ENCODE results near the gene WDR12. TPM values are rescaled to one million over a fixed set of nuclear protein-coding genes. Genes with fewer than 3 reads are reported as not detected.

Gene WDR12
- total and polyA plus RNA-seq, 9 of the 15 experiments (the other 6 are each of a cell fraction or from before 2014, with no cell fraction given), result 109 to 554 (median 174) TPM

- TF ChIP-seq KLF16 (IDR thresholded peaks at IDR 0.05), result no peak
- TF ChIP-seq PTTG1 (tag; IDR thresholded peaks at IDR 0.05; ENCODE audit: low read depth), result no peak
- TF ChIP-seq ZNF212 (CRISPR knock-in tag; IDR thresholded peaks at IDR 0.05), result no peak
- no peak for TF ChIP-seq ARID2 (IDR thresholded peaks at IDR 0.05)
- TF ChIP-seq ZBTB7A (IDR thresholded peaks at IDR 0.05; ENCODE audit: borderline replicate concordance, control insufficient read depth, low read depth, low read length), result no peak
- peak; percentile 72 for TF ChIP-seq CBFA2T3 (IDR thresholded peaks at IDR 0.05)
- TF ChIP-seq MTA1 (IDR thresholded peaks at IDR 0.05; ENCODE audit: borderline replicate concordance), result no peak
- no peak for TF ChIP-seq RB1 (IDR thresholded peaks at IDR 0.05; ENCODE audit: low read depth)
- TF ChIP-seq FOXA1 (IDR thresholded peaks at IDR 0.05; ENCODE audit: borderline replicate concordance), result no peak
- peak; percentile 36; the same call in 1 of the 2 replicates for TF ChIP-seq SMARCC2 (IDR thresholded peaks at IDR 0.05; ENCODE audit: low read depth)
- TF ChIP-seq HMGXB4 (CRISPR knock-in tag; IDR thresholded peaks at IDR 0.05), result no peak
- TF ChIP-seq ARHGAP35 (IDR thresholded peaks at IDR 0.05; ENCODE audit: partially characterized antibody), result no peak
- no peak for TF ChIP-seq MCM5 (IDR thresholded peaks at IDR 0.05; ENCODE audit: low read depth)
- peak; percentile 60; a peak in 2 of 4 replicates for TF ChIP-seq FOXK2 (conservative IDR thresholded peaks at IDR 0.05 in 1 of 2, IDR thresholded peaks at IDR 0.05 in 1 of 2; ENCODE audit: low read depth in 2 of 2)
- TF ChIP-seq RBM22 (IDR thresholded peaks at IDR 0.05; ENCODE audit: low read depth, low read length, poor library complexity, severe bottlenecking), result no peak
- TF ChIP-seq ETV5 (CRISPR knock-in tag; IDR thresholded peaks at IDR 0.05; ENCODE audit: low read depth), result no peak
- no peak for TF ChIP-seq NCOA6 (IDR thresholded peaks at IDR 0.05)
- no peak for TF ChIP-seq ZNF232 (CRISPR knock-in tag; IDR thresholded peaks at IDR 0.05)
- TF ChIP-seq NFYB (IDR thresholded peaks at IDR 0.05; ENCODE audit: extremely low read depth, insufficient read length), result no peak
- no peak for TF ChIP-seq ZNF655 (CRISPR knock-in tag; IDR thresholded peaks at IDR 0.05)
- TF ChIP-seq ZBTB5 (IDR thresholded peaks at IDR 0.05), result no peak
- TF ChIP-seq ELK1 (CRISPR knock-in tag; IDR thresholded peaks at IDR 0.05), result no peak
- no peak for TF ChIP-seq THRAP3 (IDR thresholded peaks at IDR 0.05; ENCODE audit: borderline replicate concordance)
- no peak for TF ChIP-seq NEUROD1 (IDR thresholded peaks at IDR 0.05; ENCODE audit: borderline replicate concordance, low read depth, low read length, partially characterized antibody)
- TF ChIP-seq ZNF174 (CRISPR knock-in tag; IDR thresholded peaks at IDR 0.05), result no peak
- TF ChIP-seq ARID1B (IDR thresholded peaks at IDR 0.05), result peak; percentile 68
Measured at GRCh38 chr2:202950592-202950991, 39.1 kb upstream of the WDR12 start (continued).

Measured in K562 (cell line).